ENCODE measurements around the gene ACR.
A peak's percentile ranks its signal among the peaks of the same experiment; 100 is the strongest.

The ACR gene

GRCh38 chr22:50737728-50738648 lies at the start of gene ACR:
ACR (plus strand) TSS chr22:50738204; CDS start chr22:50738236, 32 bp downstream.
- no peak for DNase-seq

DNA sequence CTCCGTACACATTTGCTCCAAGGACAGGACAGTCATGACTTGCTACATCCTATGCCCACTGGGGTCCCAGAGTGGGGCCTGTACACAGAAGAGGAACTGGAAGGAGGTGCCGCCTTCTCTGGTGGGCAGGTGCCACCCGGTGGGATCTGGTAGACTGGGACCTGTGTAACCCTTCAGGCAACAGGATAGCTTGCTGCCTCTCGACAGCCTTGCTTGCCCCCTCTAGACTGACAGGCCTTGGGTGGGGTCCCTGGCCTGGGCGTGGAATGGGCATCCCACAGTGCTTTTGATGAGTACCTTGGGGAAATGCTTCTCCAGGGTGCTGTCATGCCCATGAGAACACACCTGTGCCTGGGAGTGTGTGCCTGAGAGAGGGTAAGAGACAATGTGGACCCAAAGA lies 49.6 kb upstream of the ACR start:
- no peak for DNase-seq

DNA sequence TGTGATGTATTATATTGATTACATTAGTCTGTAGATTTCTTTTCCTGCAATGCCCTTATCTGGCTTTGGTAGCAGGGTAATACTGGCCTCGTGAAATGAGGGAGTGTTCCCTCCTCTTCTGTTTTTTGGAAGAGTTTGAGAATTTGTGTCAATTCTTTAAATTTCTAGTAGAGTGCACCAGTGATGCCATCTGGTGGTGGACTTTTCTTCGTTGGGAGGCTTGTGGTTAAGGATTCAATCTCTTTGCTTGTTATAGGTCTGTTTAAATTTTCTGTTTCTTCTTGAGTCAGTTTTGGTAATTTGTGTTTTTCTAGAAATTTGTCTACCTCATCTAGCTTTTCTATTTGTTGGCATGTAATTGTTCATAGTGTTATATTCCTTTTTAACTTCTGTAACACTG lies 46.5 kb upstream of the ACR start:
- peak; percentile 20 for DNase-seq

DNA sequence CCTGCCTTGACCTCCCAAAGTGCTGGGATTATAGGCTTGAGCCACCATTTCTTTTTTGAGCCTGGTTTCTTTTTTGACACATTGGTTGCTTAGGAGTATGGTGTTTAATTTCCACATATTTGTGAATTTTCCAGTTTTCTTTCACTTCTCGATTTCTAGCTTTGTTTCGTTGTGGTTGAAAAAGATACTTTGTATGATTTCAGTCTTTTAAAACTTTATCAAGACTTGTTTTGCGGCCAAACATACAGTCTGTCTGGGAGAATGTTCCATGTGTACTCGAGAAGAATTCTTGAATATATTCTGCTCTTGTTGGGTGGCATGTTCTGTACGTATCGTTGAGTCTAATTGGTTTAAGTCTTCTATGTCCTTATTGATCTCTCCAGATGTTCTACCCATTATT lies 44.5 kb upstream of the ACR start:
- no peak for DNase-seq

- DNase-seq: no peak
Observed at GRCh38 chr22:50694099-50694605, 43.9 kb upstream of the ACR start.

DNA sequence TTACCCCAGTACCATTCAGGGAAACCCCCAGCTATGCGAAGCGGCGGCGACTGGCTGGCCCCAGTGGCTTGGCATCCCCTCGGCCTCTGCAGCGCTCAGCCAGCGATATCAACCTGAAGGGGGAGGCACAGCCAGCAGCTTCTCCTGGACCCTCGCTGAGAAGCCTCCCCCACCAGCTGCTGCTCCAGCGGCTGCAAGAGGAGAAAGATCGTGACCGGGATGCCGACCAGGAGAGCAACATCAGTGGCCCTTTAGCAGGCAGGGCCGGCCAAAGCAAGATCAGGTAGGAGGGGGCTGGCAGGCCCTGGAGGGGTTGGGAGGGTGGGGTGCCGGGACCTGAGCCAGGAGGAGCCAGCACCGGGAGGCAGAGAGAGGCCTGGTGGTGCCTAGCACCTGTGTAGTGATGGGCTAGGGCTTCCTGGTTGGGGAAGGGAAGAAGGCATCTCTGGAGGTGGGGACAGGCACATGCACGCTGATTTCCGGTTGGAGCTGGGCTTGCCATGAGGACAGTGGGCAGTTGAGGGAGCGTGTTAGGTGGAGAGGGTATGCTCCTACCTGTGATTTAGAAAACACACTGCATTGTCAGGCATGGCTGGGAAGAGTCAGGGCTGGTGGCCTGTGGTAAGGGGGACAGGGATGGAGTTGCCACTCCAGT lies 43.1 kb upstream of the ACR start:
- DNase-seq: no peak

DNA sequence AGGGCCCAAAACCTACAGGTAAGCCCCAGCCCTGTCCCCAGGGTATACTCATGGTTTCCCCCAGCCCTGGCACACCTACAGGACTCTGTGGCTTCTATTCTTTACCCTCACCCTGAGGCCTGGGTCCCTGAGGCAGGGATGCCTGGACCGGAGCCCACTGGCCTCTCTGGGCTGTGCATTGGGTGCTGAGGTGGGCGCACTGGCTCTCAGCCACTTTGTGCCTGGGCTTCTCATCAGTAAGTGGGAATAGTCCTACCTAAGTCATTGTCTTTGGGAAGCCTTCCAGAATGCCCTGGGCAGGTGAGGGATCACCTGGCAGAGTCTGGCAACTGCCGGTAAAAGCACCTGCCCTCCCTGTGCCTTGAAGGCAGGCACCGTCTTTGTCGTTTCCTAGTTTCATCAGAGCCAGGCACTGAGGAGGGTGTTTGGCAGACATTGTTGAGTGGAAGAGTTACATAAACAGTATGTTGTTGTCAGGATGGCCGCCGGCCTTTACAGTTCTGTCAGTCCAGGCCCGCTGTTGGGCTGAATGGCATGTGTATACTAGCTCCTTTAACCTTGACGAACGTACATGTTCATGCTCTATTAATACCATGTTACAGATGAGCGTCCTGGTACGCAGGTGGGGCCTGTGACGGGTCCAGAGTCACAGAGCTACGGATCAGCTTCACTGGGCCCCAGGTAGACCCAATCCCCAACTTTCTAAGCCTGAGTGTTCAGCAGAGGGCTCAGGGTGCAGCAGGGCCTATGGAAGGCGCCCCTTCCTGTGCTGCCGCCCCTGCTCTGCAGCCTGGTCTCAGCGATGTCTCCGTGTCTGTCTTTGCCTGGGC lies 42.4 kb upstream of the ACR start:
- no peak for DNase-seq

DNA sequence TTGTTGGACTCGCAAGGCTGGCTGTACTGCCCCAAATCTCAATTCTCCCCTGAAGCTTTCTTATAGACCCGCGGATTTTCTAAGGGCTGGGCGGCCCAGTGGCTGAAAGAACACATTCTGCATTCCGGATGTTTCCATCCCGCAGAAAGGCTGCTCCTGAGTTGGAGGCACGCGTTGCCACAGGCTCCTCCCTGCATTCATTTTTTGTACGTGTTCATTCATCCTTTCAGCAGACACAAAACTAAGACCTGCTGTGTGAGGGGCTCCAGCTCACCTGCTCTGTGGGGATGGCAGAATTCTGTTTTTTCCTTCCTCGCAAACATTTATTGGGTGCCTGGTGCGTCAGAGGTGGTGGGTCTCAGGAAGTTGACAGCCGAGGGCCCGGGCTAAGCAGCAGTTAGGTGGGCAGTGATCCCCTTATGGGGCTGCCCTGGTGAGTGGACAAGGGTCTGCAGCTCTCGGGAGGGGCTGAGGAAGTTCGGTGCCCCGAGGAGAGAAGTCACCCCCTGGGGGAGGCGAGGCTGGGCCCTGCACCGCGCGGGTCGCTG lies 41.7 kb upstream of the ACR start:
- DNase-seq: no peak

- DNase-seq: peak; percentile 32
Observed at GRCh38 chr22:50696799-50697561, 41.0 kb upstream of the ACR start.

DNA sequence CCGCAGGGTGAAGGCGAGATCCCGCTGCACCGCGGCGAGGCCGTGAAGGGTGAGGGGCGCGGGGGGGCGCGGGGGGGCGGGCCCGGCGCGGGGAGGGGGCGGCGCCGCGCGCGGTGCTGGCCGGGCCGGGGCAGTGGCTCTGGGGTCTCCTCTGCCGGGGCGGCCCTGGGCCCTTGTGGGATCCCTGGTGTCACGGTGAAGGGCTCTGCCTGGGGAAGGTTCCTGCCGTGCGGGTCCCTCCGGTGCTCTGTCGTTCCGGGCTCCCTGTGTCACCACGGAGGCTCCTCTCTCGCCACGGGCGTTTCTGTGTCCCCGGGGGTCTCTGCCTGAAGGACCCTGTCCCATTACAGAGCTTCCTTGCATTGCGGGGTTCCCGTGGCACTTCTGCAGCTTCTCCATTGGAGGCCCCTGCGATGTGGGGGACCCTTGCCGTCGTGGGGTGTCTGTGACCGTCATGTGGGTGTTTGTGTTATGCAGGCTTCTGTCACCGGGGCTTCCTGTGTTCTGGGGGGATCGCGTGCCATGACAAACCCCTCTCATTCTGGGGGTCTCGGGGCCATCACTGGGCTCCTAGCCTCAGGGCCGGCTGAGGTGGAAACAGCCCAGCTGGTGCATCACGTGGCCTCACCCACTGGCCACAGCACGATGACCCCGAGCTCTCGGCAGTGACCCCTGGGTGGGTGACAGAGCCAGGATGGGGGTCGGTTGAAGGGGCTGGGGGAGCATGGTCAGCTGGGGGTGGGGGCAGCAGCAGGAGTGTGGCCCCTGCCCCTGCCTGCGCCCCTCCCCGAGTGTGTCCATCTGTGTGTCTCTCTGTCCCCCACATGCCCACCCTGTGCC lies 40.1 kb upstream of the ACR start:
- DNase-seq: no peak

DNA sequence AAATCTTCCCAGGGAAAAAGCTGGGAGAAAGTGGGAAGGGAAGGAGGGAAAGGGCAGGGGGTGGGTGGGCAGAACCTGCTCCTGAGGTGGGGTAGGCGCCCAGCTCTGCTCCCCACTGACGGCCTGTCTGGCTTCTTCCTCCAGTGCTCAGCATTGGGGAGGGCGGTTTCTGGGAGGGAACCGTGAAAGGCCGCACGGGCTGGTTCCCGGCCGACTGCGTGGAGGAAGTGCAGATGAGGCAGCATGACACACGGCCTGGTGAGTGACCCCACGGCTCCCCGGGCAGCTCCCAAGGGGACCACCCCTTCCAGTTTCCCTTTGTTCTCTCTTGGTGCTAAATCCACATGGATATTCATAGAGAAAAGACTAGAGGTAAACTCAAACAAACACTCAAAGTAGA lies 39.5 kb upstream of the ACR start:
- DNase-seq: no peak

GRCh38 chr22:50699001-50699755 lies 38.8 kb upstream of the ACR start:
- no peak for DNase-seq

DNA sequence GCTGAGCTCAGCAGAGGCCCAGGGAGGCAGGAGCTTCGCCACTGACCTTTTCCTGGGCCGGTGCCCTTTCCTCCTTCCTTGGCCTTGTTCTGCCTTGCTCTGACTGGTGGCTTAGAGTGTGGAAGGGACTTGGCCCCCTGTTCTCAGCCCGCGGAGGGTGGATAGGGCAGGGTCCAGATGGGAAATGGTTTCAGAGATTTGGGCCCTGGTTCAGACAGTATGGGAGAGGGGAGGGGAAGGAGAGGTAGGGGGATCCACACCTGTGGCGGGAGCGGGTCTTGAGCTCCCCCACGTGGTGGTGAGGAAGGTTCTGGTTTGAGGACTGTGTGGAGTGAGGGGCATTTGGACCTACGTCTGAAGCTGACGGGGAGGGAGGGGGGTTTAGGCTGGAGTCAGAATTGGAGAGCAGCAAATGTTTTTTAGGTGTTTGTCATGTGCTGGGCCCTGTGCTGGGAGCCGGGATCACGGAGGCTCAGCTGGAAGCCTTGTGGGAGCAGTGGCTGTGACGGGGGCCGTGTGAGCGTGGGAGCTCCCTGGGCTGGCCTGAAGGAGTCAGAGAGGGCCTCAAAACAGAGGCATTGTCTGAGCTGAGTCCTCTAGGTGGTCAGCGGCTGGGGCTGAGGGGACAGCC lies 38.1 kb upstream of the ACR start:
- no peak for DNase-seq

DNA sequence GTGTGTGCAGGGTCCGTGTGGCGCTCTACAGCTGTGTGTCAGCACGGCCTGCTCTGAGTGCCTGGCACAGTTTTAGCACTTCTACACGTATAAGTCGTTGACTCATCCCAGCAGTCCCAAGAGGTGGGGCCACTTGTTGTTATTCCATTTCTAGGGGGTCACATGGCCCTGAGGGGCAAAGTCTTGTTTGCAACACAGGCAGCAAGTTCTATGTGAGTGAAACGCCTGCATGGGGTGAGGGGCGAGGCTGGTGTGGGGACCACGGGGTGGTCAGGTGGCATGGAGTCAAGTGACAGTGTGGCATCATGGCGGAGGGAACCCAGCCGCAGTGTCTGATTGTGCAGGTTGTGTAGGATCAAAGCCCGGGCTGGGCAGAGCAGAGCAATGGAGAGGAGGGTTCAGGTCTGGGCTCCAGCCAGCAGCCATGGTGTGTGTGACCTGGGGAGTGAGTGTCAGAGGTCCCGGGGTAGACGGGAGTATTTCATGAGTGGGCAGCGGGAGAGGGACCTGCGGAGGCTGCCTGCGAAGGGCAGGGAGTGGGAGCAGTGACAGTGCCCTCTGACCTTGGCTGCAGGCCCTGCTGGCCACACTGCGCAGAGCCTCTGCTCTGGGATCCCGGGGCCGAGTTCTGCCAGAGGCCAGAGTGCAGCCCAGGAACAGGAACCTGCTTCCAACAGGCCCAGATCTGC lies 37.5 kb upstream of the ACR start:
- DNase-seq: no peak

GRCh38 chr22:50701076-50701419 lies 37.0 kb upstream of the ACR start:
- no peak for DNase-seq

GRCh38 chr22:50701428-50702154 lies 36.4 kb upstream of the ACR start:
- DNase-seq: no peak

DNA sequence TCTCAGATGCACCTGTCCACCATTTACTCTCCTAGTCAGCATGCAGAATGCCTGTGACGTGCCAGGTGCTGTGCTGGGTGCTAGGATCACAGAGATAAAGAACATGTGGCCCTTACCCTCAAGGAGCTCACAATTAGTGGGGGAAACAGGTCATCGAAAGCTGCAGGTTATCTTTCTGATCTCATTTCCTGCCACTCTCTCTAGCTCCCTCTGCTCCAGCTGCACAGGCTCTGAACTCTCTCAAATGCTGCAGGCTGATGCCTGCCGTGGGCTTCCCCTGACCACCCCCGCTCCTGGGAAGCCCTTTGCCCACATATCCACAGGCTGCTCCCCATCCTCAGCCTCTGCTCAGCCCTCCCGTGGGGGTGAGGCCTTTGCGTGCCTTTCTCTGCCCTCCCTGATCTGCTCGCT lies 35.7 kb upstream of the ACR start:
- no peak for DNase-seq

Data from NCI-H2171 (cell line).